GOT3 (cell line): Measurements from ENCODE around the gene CCDC110.

Experiments used
- DNase-seq: peaks from one replicate; lab custom pipeline; 2025; ENCODE audit warnings: mixed read lengths; lab: John Stamatoyannopoulos, UW

CCDC110 gene

GRCh38 chr4:185421366-185422124 is 50.0 kb downstream of the CCDC110 start:
- DNase-seq = no peak

GRCh38 chr4:185416955-185417354 is 54.6 kb downstream of the CCDC110 start:
- DNase-seq = no peak

- no peak for DNase-seq
Measured at GRCh38 chr4:185412412-185412811, 59.1 kb downstream of the CCDC110 start.

- DNase-seq = no peak
Measured at GRCh38 chr4:185411849-185412248, 59.7 kb downstream of the CCDC110 start.

GRCh38 chr4:185408432-185408831 is 63.1 kb downstream of the CCDC110 start:
- DNase-seq = no peak

- DNase-seq = no peak
Measured at GRCh38 chr4:185405296-185405999, 66.1 kb downstream of the CCDC110 start.

- no peak for DNase-seq
Measured at GRCh38 chr4:185404031-185404430, 67.5 kb downstream of the CCDC110 start.

- no peak for DNase-seq
Measured at GRCh38 chr4:185399466-185399865, 72.1 kb downstream of the CCDC110 start.

GRCh38 chr4:185398618-185399017 is 72.9 kb downstream of the CCDC110 start:
- DNase-seq = no peak

- no peak for DNase-seq
Measured at GRCh38 chr4:185396724-185397385, 74.7 kb downstream of the CCDC110 start, which contains the start of gene ANKRD37. Gene ANKRD37 (plus strand): TSS chr4:185396841. CDS start chr4:185396924, 83 bp downstream.

- DNase-seq = peak; percentile 80
Measured at GRCh38 chr4:185395956-185396723, 75.4 kb downstream of the CCDC110 start.

- DNase-seq = no peak
Measured at GRCh38 chr4:185395238-185395955, 76.1 kb downstream of the CCDC110 start, which contains the start of gene LRP2BP. Gene LRP2BP (minus strand): TSS chr4:185395924. CDS start chr4:185378186, 17,738 bp downstream.
